Esophagus muscularis mucosa (tissue), 4 donors: ENCODE measurements around the gene AKR1E2. TPM values are rescaled to one million over a fixed set of nuclear protein-coding genes. Genes with fewer than 3 reads are reported as not detected.
A peak's percentile ranks its signal among the peaks of the same experiment; 100 is the strongest.

Experiments
- DNase-seq: peaks from one replicate; pipeline ENCODE4 v3.0.0-alpha.2; 2017; ENCODE audit errors: extremely low spot score
- H3K27ac ChIP-seq, 4 donors: fragments of 200-600 bp; sonication (generic); replicated peaks in 1 of 4; 1 replicate in 3 of 4; 2 replicates in 1 of 4; pipeline ENCODE4 v1.5.1; 2016 to 2019; ENCODE audit warnings: mild to moderate bottlenecking in 1 of 4
- H3K27me3 ChIP-seq, 4 donors: fragments of 200-600 bp; sonication (generic); one replicate each; pipeline versions ENCODE4 v1.5.1 to v1.6.0; 2016 to 2019
- H3K36me3 ChIP-seq, 4 donors: fragments of 200-600 bp; sonication (generic); one replicate each; pipeline ENCODE4 v1.5.1; 2016 to 2019
- H3K4me1 ChIP-seq, 4 donors: fragments of 200-600 bp; sonication (generic); one replicate each; pipeline ENCODE4 v1.5.1; 2016 to 2019
- H3K4me3 ChIP-seq, 4 donors: fragments of 200-600 bp; sonication (generic); 1 replicate in 2 of 4; 2 replicates in 2 of 4; pipeline ENCODE4 v1.5.1; 2016 to 2019; ENCODE audit warnings: mild to moderate bottlenecking in 4 of 4, moderate library complexity in 1 of 4
- H3K9me3 ChIP-seq, 4 donors: fragments of 200-600 bp; sonication (generic); 1 replicate in 3 of 4; 2 replicates in 1 of 4; pipeline ENCODE4 v1.5.1; 2016 to 2019
- CTCF ChIP-seq, 3 experiments: fragments of 200-600 bp in 2 of 3; fragments of 450-650 bp in 1 of 3; sonication (generic) in 2 of 3; IDR thresholded peaks; one replicate each; pipeline ENCODE4 v1.5.1; 2017 to 2019; ENCODE audit warnings: antibody characterized with exemption in 3 of 3, mild to moderate bottlenecking in 2 of 3, moderate library complexity in 1 of 3
- EP300 ChIP-seq: sonication (generic); formaldehyde crosslinking; IDR thresholded peaks from one replicate; pipeline ENCODE4 v1.6.1; 2017; ENCODE audit warnings: antibody characterized with exemption
- POLR2A ChIP-seq: fragments of 450-650 bp; IDR thresholded peaks from one replicate; pipeline ENCODE4 v1.6.1; 2017; ENCODE audit warnings: antibody characterized with exemption, moderate library complexity, mild to moderate bottlenecking, low read depth
- POLR2AphosphoS5 ChIP-seq, 2 donors: sonication (generic); formaldehyde crosslinking; IDR thresholded peaks; one replicate each; pipeline ENCODE4 v1.6.1; 2017; ENCODE audit warnings: antibody characterized with exemption in 2 of 2
- WGBS: methylation state at CpG from one replicate; pipeline ENCODE4 v1.1.5; 2018; 5-methylcytosine and 5-hydroxymethylcytosine counted together
- intact Hi-C: fragments of 100-400 bp; cut with DNase I; formaldehyde crosslinking; loops from one replicate; pipeline ENCODE4 v1.15.1; 2023
- total RNA-seq, 4 donors: library from RNA; depleted of rRNA; stranded (reverse); fragments of >200 nt; gene quantifications; one replicate each; pipeline versions ENCODE4 v1.1.0 to v1.2.1, GENCODE V29; 2016

The AKR1E2 gene
- total RNA-seq, 4 donors from 2014 or later = 16.5 to 21.0 (median 18.0) TPM

GRCh38 chr10:4846775-4847174 is 20.8 kb downstream of the AKR1E2 start:
- no peak for TF ChIP-seq CTCF (IDR thresholded peaks at IDR 0.05)
- no peak for TF ChIP-seq POLR2A
- no peak for TF ChIP-seq EP300
- TF ChIP-seq POLR2AphosphoS5 (IDR thresholded peaks at IDR 0.05) = no peak
- no peaks in the 10 kb centered on the region for H3K27me3 ChIP-seq
- WGBS = 77% methylated on average over 5 of the region's 5 CpGs
- peaks cover 8 to 38% (median 21%) of the 10 kb centered on the region in 4 donors for H3K4me1 ChIP-seq
- no peak overlapping the region for H3K27ac ChIP-seq
- peaks cover 0 to 36% (median 20%) of the 10 kb centered on the region in 4 donors for H3K36me3 ChIP-seq
- no peaks in the 10 kb centered on the region for H3K9me3 ChIP-seq
- DNase-seq = peak; percentile 31
- H3K4me3 ChIP-seq = no peak overlapping the region
- intact Hi-C loops = loop anchor here (5.0 to 10.0 kb wide), 2 partner anchors 136 to 538 kb away; no protein-coding TSS in a partner anchor

GRCh38 chr10:4847561-4848355 is 21.8 kb downstream of the AKR1E2 start:
- DNase-seq = peak; percentile 64
- TF ChIP-seq EP300 (no peak), CTCF (IDR thresholded peaks at IDR 0.05) (no peak), POLR2A (no peak), POLR2AphosphoS5 (IDR thresholded peaks at IDR 0.05) (no peak)
- H3K4me3 ChIP-seq = no peak overlapping the region
- peaks cover 0 to 27% (median 14%) of the 10 kb centered on the region in 4 donors for H3K36me3 ChIP-seq
- peak overlapping the region; percentile 4 to 42 (median 30) for H3K27ac ChIP-seq
- H3K4me1 ChIP-seq = peaks cover 8 to 48% (median 29%) of the 10 kb centered on the region in 4 donors
- intact Hi-C loops = loop anchor here (2.0 to 10.0 kb wide), 4 partner anchors 31 to 537 kb away; partner anchors contain the start of gene AKR1C3
- no peaks in the 10 kb centered on the region for H3K27me3 ChIP-seq
- 75% methylated on average over 7 of the region's 7 CpGs for WGBS
- H3K9me3 ChIP-seq = no peaks in the 10 kb centered on the region

GRCh38 chr10:4848356-4849041 is 22.5 kb downstream of the AKR1E2 start:
- peak; percentile 86 for DNase-seq
- H3K36me3 ChIP-seq = peaks cover 0 to 20% (median 7%) of the 10 kb centered on the region in 4 donors
- TF ChIP-seq CTCF (IDR thresholded peaks at IDR 0.05) (no peak), POLR2AphosphoS5 (IDR thresholded peaks at IDR 0.05) (no peak)
- H3K27me3 ChIP-seq = no peaks in the 10 kb centered on the region
- H3K9me3 ChIP-seq = no peaks in the 10 kb centered on the region
- H3K4me1 ChIP-seq = peaks cover 8 to 56% (median 33%) of the 10 kb centered on the region in 4 donors
- no peak overlapping the region for H3K4me3 ChIP-seq
- H3K27ac ChIP-seq = peak overlapping the region in 3 of 4 donors; percentile 4 to 42 (median 34)
- intact Hi-C loops = loop anchor here (2.0 to 10.0 kb wide), 4 partner anchors 32 to 536 kb away; partner anchors contain the start of gene AKR1C3
- 81% methylated on average over 7 of the region's 7 CpGs for WGBS

GRCh38 chr10:4849042-4849402 is 23.0 kb downstream of the AKR1E2 start:
- 92% methylated on average over 5 of the region's 5 CpGs for WGBS
- no peak overlapping the region for H3K27ac ChIP-seq
- no peak overlapping the region for H3K4me3 ChIP-seq
- no peaks in the 10 kb centered on the region for H3K9me3 ChIP-seq
- no peak for DNase-seq
- intact Hi-C loops = loop anchor here (2.0 to 10.0 kb wide), 4 partner anchors 32 to 536 kb away; partner anchors contain the start of gene AKR1C3
- no peak for TF ChIP-seq POLR2A
- no peak for TF ChIP-seq CTCF (IDR thresholded peaks at IDR 0.05)
- TF ChIP-seq POLR2AphosphoS5 (IDR thresholded peaks at IDR 0.05) = no peak
- TF ChIP-seq EP300 = no peak
- H3K36me3 ChIP-seq = peaks cover 0 to 15% (median 2%) of the 10 kb centered on the region in 4 donors
- H3K27me3 ChIP-seq = no peaks in the 10 kb centered on the region
- peaks cover 8 to 57% (median 33%) of the 10 kb centered on the region in 4 donors for H3K4me1 ChIP-seq
